ENCODE data around the gene RPS24.
"Not testable (repeated sequence)": the region's sequence is repeated elsewhere in the genome, so short reads cannot be mapped to it uniquely, and the experiment has no call there.

Gene RPS24

DNA sequence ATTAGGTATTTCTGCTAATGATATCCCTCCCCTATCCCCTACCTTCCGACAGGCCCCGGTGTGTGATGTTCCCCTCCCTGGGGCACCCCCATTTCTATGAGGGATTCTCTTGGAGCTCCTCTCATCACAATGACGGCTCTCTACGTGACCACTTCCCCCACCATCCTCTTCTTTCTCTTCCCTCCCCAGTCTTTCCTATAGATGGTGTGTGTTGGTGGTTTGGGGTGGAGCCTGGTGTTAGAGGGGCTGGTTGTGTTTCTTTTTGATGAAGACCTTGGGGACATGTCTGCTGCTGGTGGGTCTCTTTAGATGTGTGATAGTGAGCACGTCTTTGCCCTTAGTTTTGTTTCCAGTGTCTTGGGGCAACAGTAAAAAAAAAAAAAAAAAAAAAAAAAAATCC lies 28.6 kb downstream of the RPS24 start:
- Mint-ChIP-seq H3K4me3 (no peak overlapping the region), H3K36me3 (ENCODE audit: low read depth) (no peaks in the 10 kb centered on the region), H3K27me3 (ENCODE audit: low read depth) (peaks cover 4% of the 10 kb centered on the region), H3K9me3 (no peaks in the 10 kb centered on the region), H3K4me1 (peaks cover 7% of the 10 kb centered on the region), H3K27ac (no peak overlapping the region)
- TF ChIP-seq, protein P1, sequence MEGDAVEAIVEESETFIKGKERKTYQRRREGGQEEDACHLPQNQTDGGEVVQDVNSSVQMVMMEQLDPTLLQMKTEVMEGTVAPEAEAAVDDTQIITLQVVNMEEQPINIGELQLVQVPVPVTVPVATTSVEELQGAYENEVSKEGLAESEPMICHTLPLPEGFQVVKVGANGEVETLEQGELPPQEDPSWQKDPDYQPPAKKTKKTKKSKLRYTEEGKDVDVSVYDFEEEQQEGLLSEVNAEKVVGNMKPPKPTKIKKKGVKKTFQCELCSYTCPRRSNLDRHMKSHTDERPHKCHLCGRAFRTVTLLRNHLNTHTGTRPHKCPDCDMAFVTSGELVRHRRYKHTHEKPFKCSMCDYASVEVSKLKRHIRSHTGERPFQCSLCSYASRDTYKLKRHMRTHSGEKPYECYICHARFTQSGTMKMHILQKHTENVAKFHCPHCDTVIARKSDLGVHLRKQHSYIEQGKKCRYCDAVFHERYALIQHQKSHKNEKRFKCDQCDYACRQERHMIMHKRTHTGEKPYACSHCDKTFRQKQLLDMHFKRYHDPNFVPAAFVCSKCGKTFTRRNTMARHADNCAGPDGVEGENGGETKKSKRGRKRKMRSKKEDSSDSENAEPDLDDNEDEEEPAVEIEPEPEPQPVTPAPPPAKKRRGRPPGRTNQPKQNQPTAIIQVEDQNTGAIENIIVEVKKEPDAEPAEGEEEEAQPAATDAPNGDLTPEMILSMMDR (IDR thresholded peaks at IDR 0.05; ENCODE audit: unreplicated experiment in 3 of 3): no peak

DNA sequence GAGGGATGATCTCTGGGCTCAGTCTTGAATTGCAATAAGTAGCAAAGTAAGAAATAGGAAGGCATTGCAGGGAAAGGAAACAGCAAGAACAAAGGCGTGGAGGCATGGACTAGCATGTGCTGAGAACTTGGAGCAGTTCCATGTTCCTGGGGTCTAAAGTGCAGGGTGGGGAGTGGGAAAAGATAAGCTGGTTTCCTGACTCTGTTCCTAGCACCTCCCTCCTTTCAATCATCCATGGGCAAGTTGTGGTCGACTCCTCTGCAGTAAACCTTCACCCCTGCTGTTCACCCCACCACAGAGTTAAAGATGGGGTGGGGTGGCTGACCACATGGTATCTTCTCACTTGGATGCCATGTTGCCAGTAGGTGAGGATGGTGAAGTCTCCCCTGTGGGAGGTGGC lies 29.6 kb downstream of the RPS24 start:
- H3K4me1 Mint-ChIP-seq: peaks cover 7% of the 10 kb centered on the region
- H3K9me3 Mint-ChIP-seq: no peaks in the 10 kb centered on the region
- H3K36me3 Mint-ChIP-seq (ENCODE audit: low read depth): no peaks in the 10 kb centered on the region
- TF ChIP-seq, protein P1 (IDR thresholded peaks at IDR 0.05; ENCODE audit: unreplicated experiment in 3 of 3): no peak
- H3K27ac Mint-ChIP-seq: no peak overlapping the region
- no peak overlapping the region for H3K4me3 Mint-ChIP-seq
- peaks cover 4% of the 10 kb centered on the region for H3K27me3 Mint-ChIP-seq (ENCODE audit: low read depth)

DNA sequence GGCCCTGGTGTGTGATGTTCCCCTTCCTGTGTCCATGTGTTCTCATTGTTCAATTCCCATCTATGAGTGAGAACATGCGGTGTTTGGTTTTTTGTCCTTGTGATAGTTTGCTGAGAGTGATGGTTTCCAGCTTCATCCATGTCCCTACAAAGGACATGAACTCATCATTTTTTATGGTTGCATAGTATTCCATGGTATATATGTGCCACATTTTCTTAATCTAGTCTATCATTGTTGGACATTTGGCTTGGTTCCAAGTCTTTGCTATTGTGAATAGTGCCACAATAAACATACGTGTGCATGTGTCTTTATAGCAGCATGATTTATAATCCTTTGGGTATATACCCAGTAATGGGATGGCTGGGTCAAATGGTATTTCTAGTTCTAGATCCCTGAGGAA lies 31.3 kb downstream of the RPS24 start:
- H3K9me3 Mint-ChIP-seq; H3K36me3 Mint-ChIP-seq (ENCODE audit: low read depth); H3K27me3 Mint-ChIP-seq (ENCODE audit: low read depth); H3K4me1 Mint-ChIP-seq; H3K27ac Mint-ChIP-seq; H3K4me3 Mint-ChIP-seq: not testable (repeated sequence)

DNA sequence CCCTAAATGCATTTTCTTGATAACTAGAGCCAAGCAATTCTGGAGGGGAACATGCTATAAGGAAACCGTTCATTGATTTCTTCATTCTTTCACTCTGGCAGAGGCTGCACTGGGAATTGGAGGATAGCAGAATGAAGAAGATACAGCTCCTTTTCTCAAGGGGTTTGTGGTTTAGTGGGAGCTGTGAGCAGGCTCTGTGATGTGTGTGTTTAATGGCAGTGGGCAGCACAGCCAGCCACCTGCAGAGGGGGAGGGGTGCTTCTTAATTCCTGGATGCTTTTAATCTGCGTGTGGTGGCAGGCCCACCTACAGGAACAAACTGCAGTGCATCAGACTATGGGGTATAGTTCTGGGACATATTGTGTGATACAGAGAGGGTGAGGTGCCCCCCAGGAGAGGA lies 31.9 kb downstream of the RPS24 start:
- Mint-ChIP-seq H3K4me3 (no peak overlapping the region), H3K4me1 (peaks cover 7% of the 10 kb centered on the region), H3K27me3 (ENCODE audit: low read depth) (peaks cover 4% of the 10 kb centered on the region), H3K9me3 (no peaks in the 10 kb centered on the region), H3K27ac (no peak overlapping the region), H3K36me3 (ENCODE audit: low read depth) (no peaks in the 10 kb centered on the region)
- TF ChIP-seq, protein P1 (IDR thresholded peaks at IDR 0.05; ENCODE audit: unreplicated experiment in 3 of 3): no peak

DNA sequence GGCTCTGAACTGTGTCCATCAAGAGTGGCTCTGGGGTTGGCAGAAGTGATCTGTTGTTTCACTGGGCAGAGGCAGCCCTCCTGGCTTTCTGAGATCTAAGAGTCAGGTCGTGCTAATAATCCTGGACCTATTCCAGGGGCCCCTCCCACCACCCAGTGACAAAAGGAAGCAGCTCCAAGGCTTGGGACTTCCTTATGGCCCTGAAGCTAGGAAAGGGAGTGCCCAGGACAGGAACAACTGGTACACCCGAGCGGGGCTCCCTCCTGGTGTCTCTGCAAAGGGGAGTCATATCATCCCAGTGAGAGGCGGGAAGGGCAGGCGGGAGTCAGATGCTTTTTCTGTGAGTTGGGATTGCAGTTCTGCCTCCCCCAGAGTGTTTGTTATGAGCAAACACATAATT lies 32.3 kb downstream of the RPS24 start:
- TF ChIP-seq, protein P1 (IDR thresholded peaks at IDR 0.05; ENCODE audit: unreplicated experiment in 3 of 3): no peak
- H3K4me1 Mint-ChIP-seq: peaks cover 7% of the 10 kb centered on the region
- H3K9me3 Mint-ChIP-seq: no peaks in the 10 kb centered on the region
- no peaks in the 10 kb centered on the region for H3K36me3 Mint-ChIP-seq (ENCODE audit: low read depth)
- H3K4me3 Mint-ChIP-seq: no peak overlapping the region
- H3K27me3 Mint-ChIP-seq (ENCODE audit: low read depth): peaks cover 2% of the 10 kb centered on the region
- no peak overlapping the region for H3K27ac Mint-ChIP-seq

DNA sequence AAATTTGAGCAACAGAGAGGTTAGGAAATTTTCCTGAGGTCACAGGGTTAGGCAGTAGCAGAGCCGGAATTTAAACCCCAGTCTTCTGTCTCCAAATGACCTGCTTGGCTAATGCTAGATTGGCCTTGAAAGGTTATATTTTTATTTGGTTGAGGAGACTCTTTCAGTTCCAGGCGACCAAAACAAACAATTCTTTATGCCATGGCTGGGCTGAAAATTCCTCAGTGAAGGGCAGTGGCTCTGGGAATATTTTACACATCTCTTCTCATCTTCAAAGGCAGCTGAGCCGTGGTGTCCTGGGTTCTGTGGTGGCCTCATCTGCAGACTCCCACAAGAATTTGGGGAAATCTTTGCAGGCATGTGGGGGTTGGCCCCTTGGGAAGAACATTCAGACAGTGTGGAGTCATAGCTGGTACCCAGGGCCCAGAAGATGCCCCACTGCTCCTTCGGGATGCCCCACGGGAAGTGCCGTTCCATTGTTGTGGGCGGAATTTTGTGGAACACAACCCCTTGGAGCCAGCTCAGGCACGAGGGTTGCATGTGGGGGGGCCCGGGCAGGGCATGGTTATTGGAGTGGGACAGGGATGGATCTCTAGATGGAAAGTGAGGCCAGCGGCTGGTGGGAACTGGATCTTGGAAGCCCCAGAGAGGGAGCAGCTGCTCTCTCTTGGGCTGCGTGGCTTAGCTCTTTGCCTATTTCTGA lies 33.2 kb downstream of the RPS24 start:
- no peaks in the 10 kb centered on the region for H3K27me3 Mint-ChIP-seq (ENCODE audit: low read depth)
- H3K36me3 Mint-ChIP-seq (ENCODE audit: low read depth): no peaks in the 10 kb centered on the region
- TF ChIP-seq, protein P1 (IDR thresholded peaks at IDR 0.05; ENCODE audit: unreplicated experiment in 3 of 3): no peak
- no peak overlapping the region for H3K27ac Mint-ChIP-seq
- no peaks in the 10 kb centered on the region for H3K9me3 Mint-ChIP-seq
- no peak overlapping the region for H3K4me3 Mint-ChIP-seq
- H3K4me1 Mint-ChIP-seq: peaks cover 7% of the 10 kb centered on the region

Measured in nephron (organoid).